NOMO-1 (cell line): ENCODE measurements around the gene MMP14.
A peak's percentile ranks its signal among the peaks of the same experiment; 100 is the strongest.
"Not testable (repeated sequence)": the region's sequence is repeated elsewhere in the genome, so short reads cannot be mapped to it uniquely, and the experiment has no call there.

Experiments
- DNase-seq, 2 experiments: peaks; one replicate each; lab custom pipeline; 2025; ENCODE audit not compliant: unreplicated experiment in 2 of 2; lab: John Stamatoyannopoulos, UW

MMP14 gene

GRCh38 chr14:22836301-22837113, at the start of gene MMP14:
TSS of gene MMP14 (plus strand) at chr14:22836585. CDS start at chr14:22836818, 233 bp downstream.
- DNase-seq, result peak in 1 of 2 experiments; percentile 24

GRCh38 chr14:22786685-22787084, 49.7 kb upstream of the MMP14 start:
- no peak for DNase-seq

GRCh38 chr14:22791301-22791700, 45.1 kb upstream of the MMP14 start:
- DNase-seq, result no peak

- DNase-seq, result no peak
These were observed 44.2 kb upstream of the MMP14 start for GRCh38 chr14:22792158-22792557.

GRCh38 chr14:22793550-22793949, 42.8 kb upstream of the MMP14 start:
- DNase-seq, result not testable (repeated sequence)

GRCh38 chr14:22793976-22794375, 42.4 kb upstream of the MMP14 start:
- DNase-seq, result no peak

- no peak for DNase-seq
These were observed 41.8 kb upstream of the MMP14 start for GRCh38 chr14:22794551-22794951.

GRCh38 chr14:22796087-22796707, 40.2 kb upstream of the MMP14 start:
- DNase-seq, result no peak

GRCh38 chr14:22797017-22797917, 39.1 kb upstream of the MMP14 start:
- no peak for DNase-seq

- DNase-seq, result peak in 1 of 2 experiments; percentile 53
These were observed 37.9 kb upstream of the MMP14 start for GRCh38 chr14:22798528-22798927.

- no peak for DNase-seq
These were observed 36.0 kb upstream of the MMP14 start for GRCh38 chr14:22800346-22800745.

- DNase-seq, result no peak
These were observed 34.7 kb upstream of the MMP14 start for GRCh38 chr14:22801716-22802115.

- no peak for DNase-seq
These were observed 33.3 kb upstream of the MMP14 start for GRCh38 chr14:22802860-22803686.

GRCh38 chr14:22803687-22803974, 32.8 kb upstream of the MMP14 start:
- no peak for DNase-seq

- DNase-seq, result not testable (repeated sequence)
These were observed 31.1 kb upstream of the MMP14 start for GRCh38 chr14:22805235-22805634.

GRCh38 chr14:22807432-22808087, 28.8 kb upstream of the MMP14 start:
- no peak for DNase-seq

- no peak for DNase-seq
These were observed 27.8 kb upstream of the MMP14 start for GRCh38 chr14:22808388-22809209.

GRCh38 chr14:22811722-22812121, 24.7 kb upstream of the MMP14 start:
- DNase-seq, result peak; percentile 42 to 53

- no peak for DNase-seq
These were observed 23.6 kb upstream of the MMP14 start for GRCh38 chr14:22812744-22813143.
